HepG2 (cell line): ENCODE measurements around the gene GSG1.

ENCODE experiments used
- CENPT ChIP-seq: sonication (generic); formaldehyde crosslinking; IDR thresholded peaks from 2 replicates; pipeline ENCODE4 v1.8.0; 2022; ENCODE audit warnings: low read depth, mild to moderate bottlenecking, moderate library complexity, missing genetic modification reagents
- CREM ChIP-seq, 2 experiments: sonication (generic) in 1 of 2; formaldehyde crosslinking in 1 of 2; IDR thresholded peaks; 2 replicates each; pipeline versions ENCODE4 v1.4.0 to v1.6.1; 2016 to 2020; ENCODE audit warnings: antibody characterized with exemption in 1 of 2, mild to moderate bottlenecking in 1 of 2, missing genetic modification reagents in 1 of 2
- ELF1 ChIP-seq: sonication (generic); formaldehyde crosslinking; IDR thresholded peaks from 2 replicates; pipeline ENCODE4 v1.4.0; 2020; ENCODE audit warnings: missing genetic modification reagents
- GLI4 ChIP-seq: sonication (generic); formaldehyde crosslinking; IDR thresholded peaks from 2 replicates; pipeline ENCODE4 v1.5.1; 2020; ENCODE audit warnings: missing genetic modification reagents, mild to moderate bottlenecking, moderate library complexity, borderline replicate concordance
- MYC ChIP-seq: sonication (generic); formaldehyde crosslinking; IDR thresholded peaks from 2 replicates; pipeline ENCODE4 v1.9.0; 2021; ENCODE audit warnings: missing genetic modification reagents, borderline replicate concordance
- POLR2AphosphoS5 ChIP-seq: IDR thresholded peaks from 2 replicates; pipeline ENCODE4 v1.6.1; 2012; ENCODE audit warnings: low read depth, low read length
- SUZ12 ChIP-seq: fragments of 150-350 bp; IDR thresholded peaks from 2 replicates; pipeline ENCODE4 v1.6.1; 2014; ENCODE audit warnings: low read depth, low read length
- TAF1 ChIP-seq: sonication (generic); formaldehyde crosslinking; IDR thresholded peaks from 2 replicates; pipeline ENCODE4 v1.4.0; 2020; ENCODE audit warnings: missing genetic modification reagents
- ZFP36 ChIP-seq: fragments of 150-350 bp; IDR thresholded peaks from 2 replicates; pipeline ENCODE4 v1.6.1; 2018; ENCODE audit warnings: borderline replicate concordance, low read length, low read depth; ENCODE audit not compliant: partially characterized antibody
- ZKSCAN1 ChIP-seq: fragments of 150-350 bp; IDR thresholded peaks from 2 replicates; pipeline ENCODE4 v1.6.1; 2014; ENCODE audit warnings: low read length
- ZNF777 ChIP-seq: sonication (generic); formaldehyde crosslinking; IDR thresholded peaks from 2 replicates; pipeline ENCODE4 v1.4.0; 2020; ENCODE audit warnings: missing genetic modification reagents
- TF ChIP-seq, protein P1 (sequence below): sonication (generic); formaldehyde crosslinking; IDR thresholded peaks from 2 replicates; pipeline ENCODE4 v1.5.0; 2020; ENCODE audit warnings: mild to moderate bottlenecking, missing genetic modification reagents, moderate library complexity
- TF ChIP-seq, protein P2 (sequence below): sonication (generic); formaldehyde crosslinking; IDR thresholded peaks from 2 replicates; pipeline ENCODE4 v1.4.0; 2020; ENCODE audit warnings: missing genetic modification reagents
- TF ChIP-seq, protein P3 (sequence below): sonication (generic); formaldehyde crosslinking; IDR thresholded peaks from 2 replicates; pipeline ENCODE4 v1.5.0; 2020; ENCODE audit warnings: mild to moderate bottlenecking, missing genetic modification reagents

DNA sequence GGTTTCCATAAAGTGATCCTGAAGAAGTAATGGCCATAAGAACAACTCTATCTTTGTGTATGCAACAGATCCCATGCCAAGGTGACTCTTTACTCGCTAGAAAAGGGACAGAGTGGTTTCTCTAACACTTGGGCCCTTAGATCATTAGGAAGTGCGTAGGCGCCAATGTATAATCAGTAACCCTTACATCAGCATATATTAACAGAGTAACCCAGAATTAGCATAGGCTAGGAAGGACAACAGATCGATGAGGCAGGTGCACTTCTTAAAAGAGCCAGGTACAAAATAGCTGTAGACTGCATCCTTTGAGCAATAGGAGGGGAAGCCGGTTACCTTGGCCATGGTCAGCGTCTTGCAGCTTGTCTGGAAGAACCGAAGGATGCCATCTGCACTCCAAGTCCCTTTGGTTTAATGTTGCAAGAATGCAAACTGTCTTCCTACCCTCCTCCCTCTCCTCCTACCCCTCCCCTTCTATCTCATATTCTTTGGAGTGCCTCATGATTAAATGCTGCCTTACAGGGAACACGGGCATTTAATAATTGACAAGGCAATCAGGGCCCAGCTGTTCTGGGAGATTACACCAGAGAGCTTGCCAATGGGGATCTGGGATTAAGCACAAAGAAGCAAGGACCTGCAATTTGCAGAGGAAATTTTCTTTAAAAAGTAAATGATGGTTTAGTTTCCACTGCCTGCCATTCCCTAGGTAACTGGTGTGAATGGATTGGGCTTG lies 8.0 kb downstream of the GSG1 start:
- TF ChIP-seq CREM (IDR thresholded peaks at IDR 0.05) = no peak
- no peak for TF ChIP-seq CREM (CRISPR knock-in tag; IDR thresholded peaks at IDR 0.05)
- no peak for TF ChIP-seq CENPT
- TF ChIP-seq TAF1 = no peak
- TF ChIP-seq, protein P1, sequence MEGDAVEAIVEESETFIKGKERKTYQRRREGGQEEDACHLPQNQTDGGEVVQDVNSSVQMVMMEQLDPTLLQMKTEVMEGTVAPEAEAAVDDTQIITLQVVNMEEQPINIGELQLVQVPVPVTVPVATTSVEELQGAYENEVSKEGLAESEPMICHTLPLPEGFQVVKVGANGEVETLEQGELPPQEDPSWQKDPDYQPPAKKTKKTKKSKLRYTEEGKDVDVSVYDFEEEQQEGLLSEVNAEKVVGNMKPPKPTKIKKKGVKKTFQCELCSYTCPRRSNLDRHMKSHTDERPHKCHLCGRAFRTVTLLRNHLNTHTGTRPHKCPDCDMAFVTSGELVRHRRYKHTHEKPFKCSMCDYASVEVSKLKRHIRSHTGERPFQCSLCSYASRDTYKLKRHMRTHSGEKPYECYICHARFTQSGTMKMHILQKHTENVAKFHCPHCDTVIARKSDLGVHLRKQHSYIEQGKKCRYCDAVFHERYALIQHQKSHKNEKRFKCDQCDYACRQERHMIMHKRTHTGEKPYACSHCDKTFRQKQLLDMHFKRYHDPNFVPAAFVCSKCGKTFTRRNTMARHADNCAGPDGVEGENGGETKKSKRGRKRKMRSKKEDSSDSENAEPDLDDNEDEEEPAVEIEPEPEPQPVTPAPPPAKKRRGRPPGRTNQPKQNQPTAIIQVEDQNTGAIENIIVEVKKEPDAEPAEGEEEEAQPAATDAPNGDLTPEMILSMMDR = no peak
- TF ChIP-seq ZKSCAN1 = no peak
- no peak for TF ChIP-seq ZNF777 (CRISPR knock-in tag)
- no peak for TF ChIP-seq ZFP36
- TF ChIP-seq, protein P2, sequence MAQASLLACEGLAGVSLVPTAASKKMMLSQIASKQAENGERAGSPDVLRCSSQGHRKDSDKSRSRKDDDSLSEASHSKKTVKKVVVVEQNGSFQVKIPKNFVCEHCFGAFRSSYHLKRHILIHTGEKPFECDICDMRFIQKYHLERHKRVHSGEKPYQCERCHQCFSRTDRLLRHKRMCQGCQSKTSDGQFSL (CRISPR knock-in tag) = no peak
- TF ChIP-seq POLR2AphosphoS5 = no peak
- no peak for TF ChIP-seq SUZ12
- TF ChIP-seq, protein P3, sequence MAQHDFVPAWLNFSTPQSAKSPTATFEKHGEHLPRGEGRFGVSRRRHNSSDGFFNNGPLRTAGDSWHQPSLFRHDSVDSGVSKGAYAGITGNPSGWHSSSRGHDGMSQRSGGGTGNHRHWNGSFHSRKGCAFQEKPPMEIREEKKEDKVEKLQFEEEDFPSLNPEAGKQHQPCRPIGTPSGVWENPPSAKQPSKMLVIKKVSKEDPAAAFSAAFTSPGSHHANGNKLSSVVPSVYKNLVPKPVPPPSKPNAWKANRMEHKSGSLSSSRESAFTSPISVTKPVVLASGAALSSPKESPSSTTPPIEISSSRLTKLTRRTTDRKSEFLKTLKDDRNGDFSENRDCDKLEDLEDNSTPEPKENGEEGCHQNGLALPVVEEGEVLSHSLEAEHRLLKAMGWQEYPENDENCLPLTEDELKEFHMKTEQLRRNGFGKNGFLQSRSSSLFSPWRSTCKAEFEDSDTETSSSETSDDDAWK (CRISPR knock-in tag) = no peak
- no peak for TF ChIP-seq GLI4
- TF ChIP-seq ELF1 (CRISPR knock-in tag) = no peak
- no peak for TF ChIP-seq MYC (CRISPR knock-in tag)
